ENCODE results near the gene GMPR. TPM values are rescaled to one million over a fixed set of nuclear protein-coding genes. Genes with fewer than 3 reads are reported as not detected.

Gene GMPR
- polyA plus RNA-seq, 1 donor (not counting 4 experiments of a cell fraction or from before 2014, with no cell fraction given), result 0.50 TPM

DNA sequence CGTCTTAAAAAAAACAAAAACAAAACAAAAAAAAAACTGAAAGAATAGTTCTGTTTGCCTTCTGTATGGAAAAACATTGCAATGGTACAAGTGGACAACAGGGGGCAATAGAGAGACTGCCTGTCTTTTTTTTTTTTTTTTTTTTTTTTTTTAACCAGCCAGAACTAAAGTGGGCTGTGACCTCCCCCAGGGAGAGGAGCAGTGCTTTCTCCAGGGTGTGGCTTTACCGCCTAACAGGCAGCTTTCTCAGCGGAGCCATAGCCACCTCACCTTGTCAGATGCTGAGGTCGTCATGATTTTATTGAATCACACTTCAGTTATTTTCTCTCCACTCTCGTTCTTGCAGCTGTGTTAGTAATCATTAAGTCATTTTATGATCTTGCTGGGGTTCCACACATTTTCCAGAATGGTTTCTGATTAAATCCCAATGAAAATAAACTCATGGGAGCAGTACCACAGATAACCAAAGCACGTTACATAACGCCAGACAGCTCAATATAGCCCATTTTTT, 78.4 kb downstream of the GMPR start:
- no peak overlapping the region for H3K4me3 ChIP-seq (ENCODE audit: control insufficient read depth in 2 of 3, extremely low read depth in 1 of 3, insufficient read depth in 2 of 3, low read depth in 1 of 3, low read length in 3 of 3)
- TF ChIP-seq, protein P1, sequence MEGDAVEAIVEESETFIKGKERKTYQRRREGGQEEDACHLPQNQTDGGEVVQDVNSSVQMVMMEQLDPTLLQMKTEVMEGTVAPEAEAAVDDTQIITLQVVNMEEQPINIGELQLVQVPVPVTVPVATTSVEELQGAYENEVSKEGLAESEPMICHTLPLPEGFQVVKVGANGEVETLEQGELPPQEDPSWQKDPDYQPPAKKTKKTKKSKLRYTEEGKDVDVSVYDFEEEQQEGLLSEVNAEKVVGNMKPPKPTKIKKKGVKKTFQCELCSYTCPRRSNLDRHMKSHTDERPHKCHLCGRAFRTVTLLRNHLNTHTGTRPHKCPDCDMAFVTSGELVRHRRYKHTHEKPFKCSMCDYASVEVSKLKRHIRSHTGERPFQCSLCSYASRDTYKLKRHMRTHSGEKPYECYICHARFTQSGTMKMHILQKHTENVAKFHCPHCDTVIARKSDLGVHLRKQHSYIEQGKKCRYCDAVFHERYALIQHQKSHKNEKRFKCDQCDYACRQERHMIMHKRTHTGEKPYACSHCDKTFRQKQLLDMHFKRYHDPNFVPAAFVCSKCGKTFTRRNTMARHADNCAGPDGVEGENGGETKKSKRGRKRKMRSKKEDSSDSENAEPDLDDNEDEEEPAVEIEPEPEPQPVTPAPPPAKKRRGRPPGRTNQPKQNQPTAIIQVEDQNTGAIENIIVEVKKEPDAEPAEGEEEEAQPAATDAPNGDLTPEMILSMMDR (optimal IDR thresholded peaks at IDR 0.05 in 1 of 3, IDR thresholded peaks at IDR 0.05 in 1 of 3, conservative IDR thresholded peaks at IDR 0.05 in 1 of 3; ENCODE audit: extremely low read depth in 1 of 3, insufficient read depth in 2 of 3, low read length in 3 of 3), result peak; percentile 11 to 74 (median 68)
- no peak for TF ChIP-seq EZH2 (IDR thresholded peaks at IDR 0.05; ENCODE audit: low read length)
- no peaks in the 10 kb centered on the region for H3K9me3 ChIP-seq (ENCODE audit: control insufficient read depth, low read depth, low read length)
- no peak overlapping the region for H2AFZ ChIP-seq (ENCODE audit: control insufficient read depth, low read length)
- dilution Hi-C loops (cut with MboI; ENCODE audit: extremely low pct_ligation_motif_present, low sequenced_read_pairs), result no loop called here
- no peaks in the 10 kb centered on the region for H4K20me1 ChIP-seq (ENCODE audit: control insufficient read depth, extremely low read depth, insufficient read depth, low read length)
- peak overlapping the region; percentile 24 for H3K4me2 ChIP-seq (ENCODE audit: control insufficient read depth, extremely low read depth, insufficient read depth, low read depth, low read length)
- peaks cover 33% of the 10 kb centered on the region for H3K4me1 ChIP-seq (ENCODE audit: control insufficient read depth, extremely low read depth, insufficient read depth, low read length)
- no peaks in the 10 kb centered on the region for H3K79me2 ChIP-seq (ENCODE audit: control insufficient read depth, insufficient read depth, low read length)
- FAIRE-seq (no peak), DNase-seq (ENCODE audit: low read depth, low spot score) (peak; percentile 81)
- no peaks in the 10 kb centered on the region for H3K9me1 ChIP-seq (ENCODE audit: control insufficient read depth, extremely low read depth, insufficient read depth, low read length)
- peak overlapping the region; percentile 2 for H3K27ac ChIP-seq (ENCODE audit: control insufficient read depth, insufficient read depth, low read length)
- H3K27me3 ChIP-seq (ENCODE audit: control insufficient read depth, extremely low read depth, insufficient read depth, low read length), result no peaks in the 10 kb centered on the region
- no peaks in the 10 kb centered on the region for H3K36me3 ChIP-seq (ENCODE audit: control insufficient read depth in 2 of 2, extremely low read depth in 1 of 2, insufficient read depth in 2 of 2, low read length in 2 of 2)
- no peak overlapping the region for H3K9ac ChIP-seq (ENCODE audit: control insufficient read depth, extremely low read depth, insufficient read depth, low read length)

DNA sequence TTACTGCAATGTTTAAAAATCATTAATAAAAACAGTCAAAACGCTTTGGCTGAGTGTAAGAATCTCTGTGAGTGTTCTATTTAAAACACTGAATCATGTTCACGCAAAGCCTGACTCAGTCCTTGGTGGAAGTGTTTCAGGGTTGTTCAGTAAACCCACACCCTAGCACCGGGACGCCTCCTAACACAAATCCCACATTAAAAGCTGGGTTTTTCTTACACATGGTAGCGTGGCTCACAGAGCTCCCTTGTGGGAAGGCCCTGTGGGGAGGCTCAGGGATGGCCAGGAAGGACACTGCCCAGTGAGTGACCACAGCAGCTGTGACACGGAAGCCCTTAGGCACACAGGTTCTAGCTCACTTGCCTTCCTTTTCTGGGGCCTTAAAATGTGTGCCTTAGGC, 80.2 kb downstream of the GMPR start:
- TF ChIP-seq EZH2 (IDR thresholded peaks at IDR 0.05; ENCODE audit: low read length), result no peak
- TF ChIP-seq, protein P1 (optimal IDR thresholded peaks at IDR 0.05 in 1 of 3, IDR thresholded peaks at IDR 0.05 in 1 of 3, conservative IDR thresholded peaks at IDR 0.05 in 1 of 3; ENCODE audit: extremely low read depth in 1 of 3, insufficient read depth in 2 of 3, low read length in 3 of 3), result no peak
- Histone ChIP-seq H2AFZ (ENCODE audit: control insufficient read depth, low read length) (no peak overlapping the region), H3K79me2 (ENCODE audit: control insufficient read depth, insufficient read depth, low read length) (no peaks in the 10 kb centered on the region), H3K4me2 (ENCODE audit: control insufficient read depth, extremely low read depth, insufficient read depth, low read depth, low read length) (peak overlapping the region; percentile 31), H3K4me1 (ENCODE audit: control insufficient read depth, extremely low read depth, insufficient read depth, low read length) (peaks cover 42% of the 10 kb centered on the region), H3K9ac (ENCODE audit: control insufficient read depth, extremely low read depth, insufficient read depth, low read length) (peak overlapping the region; percentile 63), H3K9me3 (ENCODE audit: control insufficient read depth, low read depth, low read length) (no peaks in the 10 kb centered on the region), H3K27ac (ENCODE audit: control insufficient read depth, insufficient read depth, low read length) (peak overlapping the region; percentile 58), H3K4me3 (ENCODE audit: control insufficient read depth in 2 of 3, extremely low read depth in 1 of 3, insufficient read depth in 2 of 3, low read depth in 1 of 3, low read length in 3 of 3) (no peak overlapping the region), H4K20me1 (ENCODE audit: control insufficient read depth, extremely low read depth, insufficient read depth, low read length) (no peaks in the 10 kb centered on the region), H3K36me3 (ENCODE audit: control insufficient read depth in 2 of 2, extremely low read depth in 1 of 2, insufficient read depth in 2 of 2, low read length in 2 of 2) (no peaks in the 10 kb centered on the region), H3K9me1 (ENCODE audit: control insufficient read depth, extremely low read depth, insufficient read depth, low read length) (no peaks in the 10 kb centered on the region), H3K27me3 (ENCODE audit: control insufficient read depth, extremely low read depth, insufficient read depth, low read length) (no peaks in the 10 kb centered on the region)
- FAIRE-seq (peak; percentile 74), DNase-seq (ENCODE audit: low read depth, low spot score) (no peak)
- dilution Hi-C loops (cut with MboI; ENCODE audit: extremely low pct_ligation_motif_present, low sequenced_read_pairs), result no loop called here

All from keratinocyte (primary cell).